ENCODE data around the gene QTRT2.

QTRT2 gene

DNA sequence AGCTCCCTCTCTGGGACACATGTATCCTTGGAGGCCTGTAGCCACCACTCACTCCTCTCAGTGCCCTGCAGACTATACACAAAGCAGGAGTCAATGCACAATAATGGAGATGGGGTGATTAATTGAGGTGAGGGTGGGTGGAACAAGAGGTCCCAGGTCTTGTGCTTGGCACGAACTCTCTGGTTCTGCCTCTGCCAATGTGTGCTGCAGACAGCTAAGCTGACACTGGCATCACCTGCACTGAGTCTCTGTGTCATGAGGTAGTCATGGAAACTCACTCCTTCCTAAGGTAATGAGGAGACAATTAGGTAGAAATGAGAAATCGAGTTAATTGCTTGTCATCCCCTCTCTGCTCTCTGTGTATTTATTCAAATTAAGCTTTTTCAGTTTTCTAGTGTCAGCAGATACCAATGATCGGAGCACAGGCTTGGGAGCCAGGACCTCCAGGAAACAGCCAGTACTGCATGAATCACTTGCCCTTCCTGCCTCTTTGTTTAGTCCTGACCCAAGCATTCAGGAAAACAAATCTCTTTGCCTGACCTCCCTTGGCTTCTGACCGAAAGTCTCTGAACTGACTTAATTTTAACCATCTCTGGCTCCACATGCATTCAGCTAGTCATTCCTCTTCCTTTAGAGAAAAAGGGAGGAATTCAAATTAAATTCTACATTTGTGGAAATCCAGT lies 65.6 kb downstream of the QTRT2 start:
- Histone ChIP-seq H3K9me3 (replicated peaks in 1 of 2; ENCODE audit: control insufficient read depth in 2 of 2, insufficient read depth in 1 of 2, low read depth in 1 of 2, low read length in 2 of 2) (no peaks in the 10 kb centered on the region), H3K18ac (ENCODE audit: low read length) (no peak overlapping the region), H2BK5ac (ENCODE audit: low read length) (no peak overlapping the region), H3K4me1 (ENCODE audit: control insufficient read depth in 2 of 2, insufficient read depth in 1 of 2, low read depth in 1 of 2, low read length in 2 of 2) (peaks cover 7 to 10% of the 10 kb centered on the region in 2 donors), H3K27ac (replicated peaks; ENCODE audit: low read length) (no peak overlapping the region), H3K14ac (ENCODE audit: low read length) (no peak overlapping the region), H3K4me2 (ENCODE audit: insufficient read depth, low read length, poor library complexity, severe bottlenecking) (no peak overlapping the region), H2AFZ (ENCODE audit: low read length) (peak overlapping the region; percentile 17), H3K23ac (ENCODE audit: low read depth, low read length, poor library complexity) (no peak overlapping the region), H4K8ac (ENCODE audit: low read depth, low read length) (no peak overlapping the region), H2AK5ac (ENCODE audit: low read depth, low read length) (no peak overlapping the region), H4K91ac (ENCODE audit: low read depth, low read length, poor library complexity) (no peak overlapping the region), H3K9ac (ENCODE audit: low read depth, low read length, poor library complexity) (no peak overlapping the region), H3K4ac (ENCODE audit: low read length) (no peak overlapping the region), H2BK120ac (ENCODE audit: low read depth, low read length) (no peak overlapping the region), H2BK15ac (ENCODE audit: low read length) (no peak overlapping the region), H3K4me3 (ENCODE audit: low read length in 2 of 2) (no peak overlapping the region), H3K79me1 (ENCODE audit: low read depth, low read length) (no peaks in the 10 kb centered on the region), H3K36me3 (replicated peaks in 1 of 2; ENCODE audit: control insufficient read depth in 2 of 2, insufficient read depth in 2 of 2, low read length in 2 of 2) (no peaks in the 10 kb centered on the region), H3K27me3 (ENCODE audit: control insufficient read depth in 3 of 3, insufficient read depth in 3 of 3, low read depth in 1 of 3, low read length in 3 of 3) (no peaks in the 10 kb centered on the region), H2BK12ac (ENCODE audit: low read length) (no peak overlapping the region)
- DNase-seq (ENCODE audit: low spot score) = no peak
- no CpG with 5 or more reads among the region's 4 CpGs for WGBS, 2 donors (ENCODE audit: extremely low coverage in 2 of 2, insufficient read length in 2 of 2, insufficient replicate concordance in 1 of 2)

DNA sequence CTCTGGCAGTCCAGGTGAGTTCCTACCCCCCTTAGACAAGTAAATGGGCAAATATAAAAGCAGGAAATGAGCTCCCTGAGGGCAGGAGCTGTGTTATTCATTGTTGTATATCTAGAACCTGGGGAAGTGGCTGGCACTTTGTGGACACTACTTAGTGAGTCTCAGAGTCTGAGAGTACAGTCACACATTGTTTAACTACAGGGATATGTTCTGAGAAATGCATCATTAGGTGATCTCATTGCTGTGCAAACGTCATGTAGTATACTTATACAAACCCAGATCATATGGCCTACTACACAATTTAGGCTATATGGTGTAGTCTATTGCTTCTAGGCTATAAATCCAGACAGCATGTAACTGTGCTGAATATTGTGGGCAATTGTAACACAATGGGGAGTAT lies 69.9 kb downstream of the QTRT2 start:
- H3K4me2 ChIP-seq (ENCODE audit: insufficient read depth, low read length, poor library complexity, severe bottlenecking) = no peak overlapping the region
- H2BK120ac ChIP-seq (ENCODE audit: low read depth, low read length) = no peak overlapping the region
- H2BK12ac ChIP-seq (ENCODE audit: low read length) = no peak overlapping the region
- no peak for DNase-seq (ENCODE audit: low spot score)
- H2AK5ac ChIP-seq (ENCODE audit: low read depth, low read length) = no peak overlapping the region
- H2BK15ac ChIP-seq (ENCODE audit: low read length) = no peak overlapping the region
- H3K18ac ChIP-seq (ENCODE audit: low read length) = no peak overlapping the region
- no peak overlapping the region for H3K23ac ChIP-seq (ENCODE audit: low read depth, low read length, poor library complexity)
- H2BK5ac ChIP-seq (ENCODE audit: low read length) = no peak overlapping the region
- no peaks in the 10 kb centered on the region for H3K79me1 ChIP-seq (ENCODE audit: low read depth, low read length)
- no peak overlapping the region for H3K27ac ChIP-seq (replicated peaks; ENCODE audit: low read length)
- H2AFZ ChIP-seq (ENCODE audit: low read length) = no peak overlapping the region
- no peak overlapping the region for H4K91ac ChIP-seq (ENCODE audit: low read depth, low read length, poor library complexity)
- H3K4me3 ChIP-seq (ENCODE audit: low read length in 2 of 2) = no peak overlapping the region
- no peaks in the 10 kb centered on the region for H3K9me3 ChIP-seq (replicated peaks in 1 of 2; ENCODE audit: control insufficient read depth in 2 of 2, insufficient read depth in 1 of 2, low read depth in 1 of 2, low read length in 2 of 2)
- no peak overlapping the region for H4K8ac ChIP-seq (ENCODE audit: low read depth, low read length)
- no peak overlapping the region for H3K9ac ChIP-seq (ENCODE audit: low read depth, low read length, poor library complexity)
- no peaks in the 10 kb centered on the region for H3K36me3 ChIP-seq (replicated peaks in 1 of 2; ENCODE audit: control insufficient read depth in 2 of 2, insufficient read depth in 2 of 2, low read length in 2 of 2)
- H3K4me1 ChIP-seq (ENCODE audit: control insufficient read depth in 2 of 2, insufficient read depth in 1 of 2, low read depth in 1 of 2, low read length in 2 of 2) = peaks cover 6 to 10% of the 10 kb centered on the region in 2 donors
- no peak overlapping the region for H3K14ac ChIP-seq (ENCODE audit: low read length)
- no CpG with 5 or more reads among the region's 1 CpG for WGBS, 2 donors (ENCODE audit: extremely low coverage in 2 of 2, insufficient read length in 2 of 2, insufficient replicate concordance in 1 of 2)
- H3K27me3 ChIP-seq (ENCODE audit: control insufficient read depth in 3 of 3, insufficient read depth in 3 of 3, low read depth in 1 of 3, low read length in 3 of 3) = no peaks in the 10 kb centered on the region
- H3K4ac ChIP-seq (ENCODE audit: low read length) = no peak overlapping the region

- no peak overlapping the region for H3K9ac ChIP-seq (ENCODE audit: low read depth, low read length, poor library complexity)
- no peak overlapping the region for H2BK120ac ChIP-seq (ENCODE audit: low read depth, low read length)
- no peak overlapping the region for H3K23ac ChIP-seq (ENCODE audit: low read depth, low read length, poor library complexity)
- H3K36me3 ChIP-seq (replicated peaks in 1 of 2; ENCODE audit: control insufficient read depth in 2 of 2, insufficient read depth in 2 of 2, low read length in 2 of 2) = no peaks in the 10 kb centered on the region
- H4K8ac ChIP-seq (ENCODE audit: low read depth, low read length) = no peak overlapping the region
- no peak overlapping the region for H4K91ac ChIP-seq (ENCODE audit: low read depth, low read length, poor library complexity)
- no peak overlapping the region for H3K4me2 ChIP-seq (ENCODE audit: insufficient read depth, low read length, poor library complexity, severe bottlenecking)
- no peak for DNase-seq (ENCODE audit: low spot score)
- no peak overlapping the region for H2BK12ac ChIP-seq (ENCODE audit: low read length)
- no peak overlapping the region for H2AFZ ChIP-seq (ENCODE audit: low read length)
- no CpG with 5 or more reads among the region's 3 CpGs for WGBS, 2 donors (ENCODE audit: extremely low coverage in 2 of 2, insufficient read length in 2 of 2, insufficient replicate concordance in 1 of 2)
- no peak overlapping the region for H3K18ac ChIP-seq (ENCODE audit: low read length)
- H3K4ac ChIP-seq (ENCODE audit: low read length) = no peak overlapping the region
- H2BK5ac ChIP-seq (ENCODE audit: low read length) = no peak overlapping the region
- no peaks in the 10 kb centered on the region for H3K9me3 ChIP-seq (replicated peaks in 1 of 2; ENCODE audit: control insufficient read depth in 2 of 2, insufficient read depth in 1 of 2, low read depth in 1 of 2, low read length in 2 of 2)
- no peaks in the 10 kb centered on the region for H3K79me1 ChIP-seq (ENCODE audit: low read depth, low read length)
- H3K4me3 ChIP-seq (ENCODE audit: low read length in 2 of 2) = no peak overlapping the region
- peaks cover 2 to 5% of the 10 kb centered on the region in 2 donors for H3K4me1 ChIP-seq (ENCODE audit: control insufficient read depth in 2 of 2, insufficient read depth in 1 of 2, low read depth in 1 of 2, low read length in 2 of 2)
- H3K27me3 ChIP-seq (ENCODE audit: control insufficient read depth in 3 of 3, insufficient read depth in 3 of 3, low read depth in 1 of 3, low read length in 3 of 3) = no peaks in the 10 kb centered on the region
- no peak overlapping the region for H3K14ac ChIP-seq (ENCODE audit: low read length)
- no peak overlapping the region for H2AK5ac ChIP-seq (ENCODE audit: low read depth, low read length)
- no peak overlapping the region for H2BK15ac ChIP-seq (ENCODE audit: low read length)
- no peak overlapping the region for H3K27ac ChIP-seq (replicated peaks; ENCODE audit: low read length)
These were observed 71.0 kb downstream of the QTRT2 start for GRCh38 chr3:114127517-114127916.

DNA sequence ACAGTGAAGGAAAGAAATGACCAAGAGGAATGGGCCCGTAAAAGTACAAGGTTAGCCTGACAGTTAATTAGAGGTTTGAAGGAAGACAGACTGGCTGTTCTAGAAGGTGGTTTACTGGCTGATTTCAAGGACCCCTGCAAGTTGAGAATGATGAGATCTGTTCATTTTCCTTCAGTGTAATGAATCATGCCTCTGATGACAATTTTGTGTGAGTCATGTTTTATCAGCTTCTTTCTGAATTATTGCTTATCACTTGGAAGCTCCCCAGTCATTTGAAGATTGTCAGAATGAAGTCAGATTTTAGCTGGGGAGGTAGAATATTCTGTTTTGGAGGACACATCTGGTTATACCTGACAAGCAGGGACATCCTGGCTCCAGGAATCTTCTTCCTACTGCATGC lies 71.7 kb downstream of the QTRT2 start:
- no peak overlapping the region for H2BK12ac ChIP-seq (ENCODE audit: low read length)
- no peaks in the 10 kb centered on the region for H3K36me3 ChIP-seq (replicated peaks in 1 of 2; ENCODE audit: control insufficient read depth in 2 of 2, insufficient read depth in 2 of 2, low read length in 2 of 2)
- no peaks in the 10 kb centered on the region for H3K9me3 ChIP-seq (replicated peaks in 1 of 2; ENCODE audit: control insufficient read depth in 2 of 2, insufficient read depth in 1 of 2, low read depth in 1 of 2, low read length in 2 of 2)
- no peak overlapping the region for H4K91ac ChIP-seq (ENCODE audit: low read depth, low read length, poor library complexity)
- no peak overlapping the region for H2BK15ac ChIP-seq (ENCODE audit: low read length)
- H3K4ac ChIP-seq (ENCODE audit: low read length) = no peak overlapping the region
- no peak overlapping the region for H2BK120ac ChIP-seq (ENCODE audit: low read depth, low read length)
- H3K4me1 ChIP-seq (ENCODE audit: control insufficient read depth in 2 of 2, insufficient read depth in 1 of 2, low read depth in 1 of 2, low read length in 2 of 2) = no peaks in the 10 kb centered on the region
- WGBS, 2 donors (ENCODE audit: extremely low coverage in 2 of 2, insufficient read length in 2 of 2, insufficient replicate concordance in 1 of 2) = no CpG with 5 or more reads among the region's 1 CpG
- no peak overlapping the region for H3K9ac ChIP-seq (ENCODE audit: low read depth, low read length, poor library complexity)
- H2BK5ac ChIP-seq (ENCODE audit: low read length) = no peak overlapping the region
- H3K4me3 ChIP-seq (ENCODE audit: low read length in 2 of 2) = no peak overlapping the region
- no peak overlapping the region for H3K14ac ChIP-seq (ENCODE audit: low read length)
- H3K18ac ChIP-seq (ENCODE audit: low read length) = no peak overlapping the region
- no peak overlapping the region for H2AFZ ChIP-seq (ENCODE audit: low read length)
- no peak overlapping the region for H4K8ac ChIP-seq (ENCODE audit: low read depth, low read length)
- DNase-seq (ENCODE audit: low spot score) = no peak
- H3K27ac ChIP-seq (replicated peaks; ENCODE audit: low read length) = no peak overlapping the region
- H2AK5ac ChIP-seq (ENCODE audit: low read depth, low read length) = no peak overlapping the region
- H3K4me2 ChIP-seq (ENCODE audit: insufficient read depth, low read length, poor library complexity, severe bottlenecking) = no peak overlapping the region
- H3K27me3 ChIP-seq (ENCODE audit: control insufficient read depth in 3 of 3, insufficient read depth in 3 of 3, low read depth in 1 of 3, low read length in 3 of 3) = no peaks in the 10 kb centered on the region
- no peaks in the 10 kb centered on the region for H3K79me1 ChIP-seq (ENCODE audit: low read depth, low read length)
- no peak overlapping the region for H3K23ac ChIP-seq (ENCODE audit: low read depth, low read length, poor library complexity)
